Measurements from ENCODE around the gene ORC4.

Gene ORC4

DNA sequence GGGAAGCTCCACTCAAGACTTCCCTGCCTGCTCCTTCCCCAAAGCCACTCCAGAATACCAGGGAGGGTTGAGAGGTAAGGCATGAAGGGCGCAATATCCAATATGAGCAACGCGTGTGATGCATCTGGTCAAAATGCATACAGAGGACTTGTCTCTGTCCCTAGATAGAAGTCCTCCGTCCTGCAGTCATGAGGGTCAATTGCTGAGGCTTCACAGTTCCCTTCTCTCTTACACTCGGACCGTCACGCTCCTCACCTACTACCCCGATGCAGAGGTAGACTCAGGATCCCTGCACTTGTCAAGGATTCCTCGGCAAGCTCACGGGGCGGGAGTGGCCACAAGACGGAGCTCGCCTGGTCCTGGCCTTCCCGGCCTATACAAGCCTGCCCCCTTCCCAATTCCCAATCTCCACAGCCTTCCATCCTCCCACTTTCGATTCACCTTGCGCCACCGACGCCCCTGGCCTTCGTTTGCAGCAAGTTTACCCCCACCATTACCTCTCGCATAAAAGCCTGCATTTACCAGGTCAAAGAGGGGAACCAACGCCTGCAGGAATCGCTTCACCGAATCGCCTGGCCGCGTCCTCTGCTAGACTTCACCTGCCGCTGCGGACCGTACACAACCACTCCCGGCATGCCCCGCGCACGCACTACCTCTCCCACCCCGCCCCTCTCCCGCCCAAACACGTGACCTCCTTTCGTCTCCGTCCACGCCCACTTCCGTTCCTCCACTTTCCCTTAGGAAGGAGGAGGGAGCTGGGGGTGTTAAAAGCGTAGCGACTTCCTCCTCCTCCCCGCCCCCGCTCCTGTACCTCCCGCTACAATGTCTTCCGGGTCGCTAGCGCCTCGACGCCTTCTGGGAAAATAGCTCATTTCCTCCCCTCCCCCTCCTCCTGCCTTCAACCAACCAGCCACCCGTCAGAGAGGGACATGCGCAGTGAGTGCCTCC lies at the start of gene ORC4:
TSS of gene ORC4 (minus strand) at position 627 of the 948 bp plus-strand sequence. CDS start 44,779 bp downstream, outside the sequence.
- DNase-seq (peak; percentile 96 to 97), ATAC-seq (peak; percentile 91)
- peaks cover 44% of the 10 kb centered on the region for H3K4me1 Mint-ChIP-seq
- H3K4me3 Mint-ChIP-seq: peak within 1 kb of the TSS; percentile 99 to 100
- peak within 1 kb of the TSS; percentile 97 for H3K27ac Mint-ChIP-seq
- H3K27me3 Mint-ChIP-seq: no peaks in the 10 kb centered on the region
- no peaks in the 10 kb centered on the region for H3K9me3 Mint-ChIP-seq

DNA sequence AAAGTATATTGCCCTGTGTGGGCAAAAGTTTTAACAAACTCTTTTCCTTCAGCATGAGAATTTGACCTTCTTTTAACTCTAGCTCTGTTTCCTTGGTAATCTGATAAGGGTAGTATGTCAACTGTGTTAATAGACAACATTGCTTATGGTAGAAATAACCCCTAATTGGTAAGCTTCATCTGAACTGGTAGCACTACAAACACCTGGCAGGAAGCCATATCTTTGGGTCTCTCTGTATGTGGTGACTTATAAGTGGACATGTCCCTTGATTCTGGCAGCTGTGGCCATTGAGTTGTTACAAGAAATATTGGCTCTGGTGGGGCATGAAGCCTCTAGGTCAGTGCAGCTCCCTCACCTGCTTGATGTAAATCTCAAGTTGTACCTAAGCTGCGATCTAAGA lies 47.3 kb upstream of the ORC4 start:
- no peak overlapping the region for H3K27ac Mint-ChIP-seq
- no peak for DNase-seq
- no peaks in the 10 kb centered on the region for H3K27me3 Mint-ChIP-seq
- no peak for ATAC-seq
- H3K4me1 Mint-ChIP-seq: peaks cover 6% of the 10 kb centered on the region
- H3K9me3 Mint-ChIP-seq: peaks cover 0 to 4% of the 10 kb centered on the region in 2 donors
- no peak overlapping the region for H3K4me3 Mint-ChIP-seq

- no peak for DNase-seq
- H3K27ac Mint-ChIP-seq: no peak overlapping the region
- H3K4me3 Mint-ChIP-seq: no peak overlapping the region
- no peaks in the 10 kb centered on the region for H3K27me3 Mint-ChIP-seq
- H3K4me1 Mint-ChIP-seq: peaks cover 6% of the 10 kb centered on the region
- H3K9me3 Mint-ChIP-seq: peaks cover 0 to 4% of the 10 kb centered on the region in 2 donors
- no peak for ATAC-seq
These were observed 45.4 kb upstream of the ORC4 start for GRCh38 chr2:148065936-148066335.

GRCh38 chr2:148063633-148064032 lies 43.1 kb upstream of the ORC4 start:
- Mint-ChIP-seq H3K4me1 (no peaks in the 10 kb centered on the region), H3K9me3 (peaks cover 0 to 4% of the 10 kb centered on the region in 2 donors), H3K4me3 (no peak overlapping the region), H3K27me3 (no peaks in the 10 kb centered on the region), H3K27ac (no peak overlapping the region)
- DNase-seq: no peak
- no peak for ATAC-seq

GRCh38 chr2:148058641-148059040 lies 38.1 kb upstream of the ORC4 start:
- no peaks in the 10 kb centered on the region for H3K4me1 Mint-ChIP-seq
- no peaks in the 10 kb centered on the region for H3K9me3 Mint-ChIP-seq
- DNase-seq (no peak), ATAC-seq (no peak)
- no peak overlapping the region for H3K27ac Mint-ChIP-seq
- no peak overlapping the region for H3K4me3 Mint-ChIP-seq
- H3K27me3 Mint-ChIP-seq: no peaks in the 10 kb centered on the region

GRCh38 chr2:148052687-148053086 lies 32.1 kb upstream of the ORC4 start:
- no peak overlapping the region for H3K27ac Mint-ChIP-seq
- ATAC-seq: no peak
- H3K9me3 Mint-ChIP-seq: no peaks in the 10 kb centered on the region
- no peak for DNase-seq
- peaks cover 28% of the 10 kb centered on the region for H3K4me1 Mint-ChIP-seq
- H3K27me3 Mint-ChIP-seq: no peaks in the 10 kb centered on the region
- H3K4me3 Mint-ChIP-seq: no peak overlapping the region

DNA sequence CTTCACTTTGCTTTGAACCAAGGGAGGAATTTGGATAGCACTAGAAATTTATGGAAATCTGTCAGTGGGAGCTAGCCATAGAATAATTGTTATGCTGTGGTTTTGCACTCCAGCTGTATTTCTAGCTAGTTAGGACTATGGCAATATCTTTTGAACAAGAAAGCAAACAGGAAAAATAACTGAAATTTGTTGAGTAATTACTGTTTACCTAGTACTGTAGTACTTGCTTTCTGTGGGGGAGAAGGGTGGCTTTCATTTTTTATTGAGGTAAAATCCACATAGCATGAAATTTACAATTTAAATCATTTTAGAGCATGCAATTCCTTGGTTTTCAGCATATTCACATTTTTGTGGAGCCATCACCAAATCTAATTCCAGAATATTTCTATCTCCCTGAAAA lies 28.7 kb upstream of the ORC4 start:
- DNase-seq (no peak), ATAC-seq (no peak)
- Mint-ChIP-seq H3K27ac (no peak overlapping the region), H3K4me3 (no peak overlapping the region), H3K4me1 (peaks cover 44% of the 10 kb centered on the region), H3K27me3 (no peaks in the 10 kb centered on the region), H3K9me3 (no peaks in the 10 kb centered on the region)

DNA sequence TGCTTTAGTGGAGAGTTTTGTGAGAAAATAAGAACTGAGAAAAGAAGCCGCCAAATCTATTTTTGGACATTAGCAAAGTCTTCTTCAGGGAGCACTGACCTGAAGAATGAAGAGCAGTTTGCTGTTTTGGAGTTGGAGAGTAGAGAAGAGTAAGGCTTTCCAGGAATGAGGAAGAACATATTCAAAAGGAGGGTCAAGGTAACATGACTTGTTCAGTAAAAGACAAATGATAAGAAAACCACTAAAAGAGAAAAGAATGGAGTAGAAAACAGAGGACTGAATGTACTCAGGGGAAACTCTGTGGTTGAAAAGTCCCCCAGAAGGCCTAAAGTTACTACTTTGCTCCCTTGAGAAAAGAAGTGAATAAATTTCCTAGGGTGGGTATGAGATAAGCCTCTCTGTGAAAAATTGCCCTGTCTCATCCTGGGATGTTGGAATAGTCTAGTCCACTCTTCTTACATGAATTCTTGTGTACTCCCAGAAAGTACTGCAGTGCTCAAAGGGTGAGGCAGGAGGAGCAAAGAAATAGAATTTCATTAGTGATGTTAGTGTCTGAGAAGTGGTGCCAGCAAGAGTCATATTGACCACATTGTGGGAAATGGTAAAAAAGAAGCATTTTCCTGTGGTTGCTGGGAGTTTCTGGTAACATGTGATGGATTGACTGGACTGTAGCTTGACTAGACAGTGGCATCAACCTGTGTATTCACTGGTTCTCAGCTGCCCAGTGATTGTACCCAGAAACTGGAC lies 28.1 kb upstream of the ORC4 start:
- Mint-ChIP-seq H3K4me3 (no peak overlapping the region), H3K4me1 (peaks cover 44% of the 10 kb centered on the region), H3K27ac (no peak overlapping the region), H3K27me3 (no peaks in the 10 kb centered on the region), H3K9me3 (no peaks in the 10 kb centered on the region)
- ATAC-seq (peak; percentile 89), DNase-seq (peak in 1 of 2 donors; percentile 30)

DNA sequence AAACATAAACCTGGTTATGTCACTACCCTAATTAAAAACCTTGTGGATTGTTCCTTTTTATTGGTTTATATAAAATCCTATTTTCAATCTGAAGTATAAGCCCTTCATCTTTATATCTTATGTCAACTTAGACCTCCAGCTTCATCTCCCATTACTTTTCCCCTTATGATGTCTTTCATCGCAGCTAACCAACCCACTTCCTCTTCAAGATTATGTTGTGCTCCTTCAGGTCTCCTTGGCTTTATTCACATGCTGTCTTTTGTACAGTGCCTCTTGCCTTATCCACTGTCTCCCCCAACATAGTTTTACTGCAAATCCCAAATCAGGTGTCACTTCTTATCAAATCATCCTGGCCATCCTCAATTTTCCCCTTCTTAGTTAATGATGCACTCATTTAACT lies 26.3 kb upstream of the ORC4 start:
- H3K27ac Mint-ChIP-seq: no peak overlapping the region
- H3K9me3 Mint-ChIP-seq: no peaks in the 10 kb centered on the region
- no peak for DNase-seq
- H3K4me1 Mint-ChIP-seq: peaks cover 44% of the 10 kb centered on the region
- no peak for ATAC-seq
- no peaks in the 10 kb centered on the region for H3K27me3 Mint-ChIP-seq
- H3K4me3 Mint-ChIP-seq: no peak overlapping the region

- peaks cover 30% of the 10 kb centered on the region for H3K4me1 Mint-ChIP-seq
- no peak for ATAC-seq
These were observed 23.8 kb upstream of the ORC4 start for GRCh38 chr2:148044322-148044721.

DNA sequence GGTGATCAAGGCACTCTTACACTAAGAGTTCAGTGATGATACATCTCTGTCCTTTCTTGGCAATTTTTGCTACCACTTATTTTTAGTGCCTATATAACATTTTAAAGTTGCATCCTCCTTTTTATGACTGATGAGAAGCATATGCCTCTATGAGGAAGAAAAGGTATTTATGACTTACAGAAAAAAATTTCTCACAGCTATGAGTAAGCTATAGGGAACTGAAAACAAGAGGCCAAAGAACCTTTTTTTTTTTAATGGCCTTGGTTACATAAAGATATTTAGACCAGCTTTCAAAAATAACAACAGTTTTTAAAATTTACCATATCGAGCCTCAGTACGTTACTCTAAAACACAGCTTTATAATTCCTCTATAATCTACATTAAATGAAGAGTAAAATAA lies 21.7 kb upstream of the ORC4 start:
- Mint-ChIP-seq H3K4me3 (no peak overlapping the region), H3K27ac (no peak overlapping the region), H3K4me1 (peaks cover 11% of the 10 kb centered on the region), H3K27me3 (no peaks in the 10 kb centered on the region), H3K9me3 (no peaks in the 10 kb centered on the region)
- DNase-seq (no peak), ATAC-seq (no peak)

More at GRCh38 chr2:148044322-148044721, 23.8 kb upstream of the ORC4 start:
- H3K27me3 Mint-ChIP-seq: no peaks in the 10 kb centered on the region
- H3K9me3 Mint-ChIP-seq: no peaks in the 10 kb centered on the region
- H3K4me3 Mint-ChIP-seq: no peak overlapping the region
- H3K27ac Mint-ChIP-seq: no peak overlapping the region
- no peak for DNase-seq

GRCh38 chr2:148039783-148040182 lies 19.2 kb upstream of the ORC4 start:
- DNase-seq (no peak), ATAC-seq (no peak)
- H3K27me3 Mint-ChIP-seq: no peaks in the 10 kb centered on the region
- H3K27ac Mint-ChIP-seq: no peak overlapping the region
- H3K4me3 Mint-ChIP-seq: no peak overlapping the region
- no peaks in the 10 kb centered on the region for H3K9me3 Mint-ChIP-seq
- no peaks in the 10 kb centered on the region for H3K4me1 Mint-ChIP-seq

- Mint-ChIP-seq H3K4me1 (peaks cover 14% of the 10 kb centered on the region), H3K9me3 (no peaks in the 10 kb centered on the region), H3K27me3 (no peaks in the 10 kb centered on the region), H3K27ac (no peak overlapping the region), H3K4me3 (no peak overlapping the region)
- ATAC-seq (no peak), DNase-seq (no peak)
These were observed 11.7 kb upstream of the ORC4 start for GRCh38 chr2:148032215-148032614.

- DNase-seq (no peak), ATAC-seq (no peak)
- no peak overlapping the region for H3K27ac Mint-ChIP-seq
- no peaks in the 10 kb centered on the region for H3K27me3 Mint-ChIP-seq
- H3K4me3 Mint-ChIP-seq: no peak overlapping the region
- H3K4me1 Mint-ChIP-seq: peaks cover 19% of the 10 kb centered on the region
- no peaks in the 10 kb centered on the region for H3K9me3 Mint-ChIP-seq
These were observed 10.6 kb upstream of the ORC4 start for GRCh38 chr2:148031152-148031551.

GRCh38 chr2:148028781-148029180 lies 8.2 kb upstream of the ORC4 start:
- Mint-ChIP-seq H3K9me3 (no peaks in the 10 kb centered on the region), H3K27me3 (no peaks in the 10 kb centered on the region), H3K4me3 (no peak overlapping the region), H3K27ac (no peak overlapping the region), H3K4me1 (peaks cover 29% of the 10 kb centered on the region)
- no peak for DNase-seq
- ATAC-seq: no peak

DNA sequence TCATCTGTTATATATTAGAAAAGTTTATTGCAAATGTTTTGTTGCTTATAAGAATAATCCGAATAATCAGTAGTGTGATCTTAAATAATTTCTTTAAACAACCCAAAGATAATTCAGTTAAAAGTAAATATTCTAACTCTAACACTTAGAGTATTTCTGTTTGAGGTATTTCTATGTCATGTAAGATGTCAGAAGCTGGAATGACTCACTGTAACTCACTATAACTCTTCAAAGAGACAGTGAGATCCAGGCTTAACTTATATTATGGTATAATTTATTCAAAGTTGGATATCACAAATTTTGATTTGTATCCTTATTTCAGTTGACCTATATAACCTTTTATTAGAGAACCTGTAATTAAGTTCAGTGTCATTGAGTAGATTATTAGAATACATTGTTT lies 7.3 kb upstream of the ORC4 start:
- Mint-ChIP-seq H3K4me3 (no peak overlapping the region), H3K4me1 (peaks cover 38% of the 10 kb centered on the region), H3K27ac (no peak overlapping the region), H3K27me3 (no peaks in the 10 kb centered on the region), H3K9me3 (no peaks in the 10 kb centered on the region)
- ATAC-seq (peak; percentile 51), DNase-seq (no peak)

Measured in stimulated activated naive CD8-positive, alpha-beta T cell treated with anti-CD3 and anti-CD28 coated beads, Interleukin-15, amount 100 ng/mL, for 72 hours (primary cell).